ENCODE data around the gene DNAI2. TPM values are rescaled to one million over a fixed set of nuclear protein-coding genes. Genes with fewer than 3 reads are reported as not detected.

Gene DNAI2
- polyA plus RNA-seq, 1 of the 3 experiments (the other 2 are of a cell fraction), result not detected

GRCh38 chr17:74350486-74350885, 76.5 kb downstream of the DNAI2 start:
- no peak overlapping the region for H2AFZ ChIP-seq (ENCODE audit: low read depth)
- no peaks in the 10 kb centered on the region for H3K79me2 ChIP-seq (ENCODE audit: insufficient read depth)
- no peak overlapping the region for H3K9ac ChIP-seq
- 39% methylated on average over 16 of the region's 20 CpGs for WGBS (ENCODE audit: low lambda C conversion rate)
- H4K20me1 ChIP-seq (ENCODE audit: insufficient read depth), result no peaks in the 10 kb centered on the region
- H3K36me3 ChIP-seq (replicated peaks in 1 of 2; ENCODE audit: control insufficient read depth in 1 of 2, insufficient read depth in 2 of 2, low read length in 1 of 2), result no peaks in the 10 kb centered on the region
- ChIA-PET CTCF (interaction anchor here (0.7 to 12.6 kb wide), 6 partner anchors 15 to 183 kb away, joined by 3 to 194 read pairs (median 8); partner anchors contain the start of genes BTBD17 and GPR142), POLR2A (no interaction called here)
- H3K4me2 ChIP-seq, result no peak overlapping the region
- peaks cover 0 to 2% of the 10 kb centered on the region in 2 experiments; a peak in 1 of 4 replicates for H3K4me1 ChIP-seq (ENCODE audit: control insufficient read depth in 1 of 2, insufficient read depth in 2 of 2, low read depth in 1 of 2, low read length in 1 of 2)
- no peak overlapping the region for H3K27ac ChIP-seq (ENCODE audit: low read depth in 2 of 2, low read length in 1 of 2)
- no peaks in the 10 kb centered on the region for H3K9me2 ChIP-seq
- H3K4me3 ChIP-seq (ENCODE audit: low read depth in 2 of 2, low read length in 1 of 2), result no peak overlapping the region
- DNase-seq, result no peak
- TF ChIP-seq RCOR1 (IDR thresholded peaks at IDR 0.05; ENCODE audit: low read length) (no peak), PBX3 (IDR thresholded peaks at IDR 0.05) (no peak), CTCF (IDR thresholded peaks at IDR 0.05) (no peak)
- no peaks in the 10 kb centered on the region for H3K9me3 ChIP-seq
- H3F3A ChIP-seq (replicated peaks; ENCODE audit: insufficient read depth), result no peaks in the 10 kb centered on the region
- no peaks in the 10 kb centered on the region for H3K27me3 ChIP-seq (ENCODE audit: insufficient read depth)

GRCh38 chr17:74351552-74352210, 77.6 kb downstream of the DNAI2 start:
- DNase-seq, result peak; percentile 85
- Histone ChIP-seq H3K4me3 (ENCODE audit: low read depth in 2 of 2, low read length in 1 of 2) (no peak overlapping the region), H3K4me2 (no peak overlapping the region), H3K9me2 (no peaks in the 10 kb centered on the region), H3K36me3 (replicated peaks in 1 of 2; ENCODE audit: control insufficient read depth in 1 of 2, insufficient read depth in 2 of 2, low read length in 1 of 2) (no peaks in the 10 kb centered on the region), H3K79me2 (ENCODE audit: insufficient read depth) (no peaks in the 10 kb centered on the region), H4K20me1 (ENCODE audit: insufficient read depth) (no peaks in the 10 kb centered on the region), H3K27ac (ENCODE audit: low read depth in 2 of 2, low read length in 1 of 2) (no peak overlapping the region), H3K9ac (no peak overlapping the region), H3K9me3 (no peaks in the 10 kb centered on the region), H2AFZ (ENCODE audit: low read depth) (no peak overlapping the region), H3F3A (replicated peaks; ENCODE audit: insufficient read depth) (no peaks in the 10 kb centered on the region), H3K27me3 (ENCODE audit: insufficient read depth) (no peaks in the 10 kb centered on the region), H3K4me1 (ENCODE audit: control insufficient read depth in 1 of 2, insufficient read depth in 2 of 2, low read depth in 1 of 2, low read length in 1 of 2) (peaks cover 0 to 2% of the 10 kb centered on the region in 2 experiments; a peak in 1 of 4 replicates)
- WGBS (ENCODE audit: low lambda C conversion rate), result 7% methylated on average over 45 of the region's 55 CpGs
- ChIA-PET POLR2A (interaction anchor here (0.9 kb wide), 1 partner anchor 9 kb away, joined by 3 read pairs; no protein-coding TSS in a partner anchor), CTCF (interaction anchor here (0.6 to 12.6 kb wide), 17 partner anchors 13 to 147 kb away, joined by 3 to 194 read pairs (median 7); partner anchors contain the start of genes BTBD17 and GPR142)
- no peak for TF ChIP-seq GABPA (IDR thresholded peaks at IDR 0.05; ENCODE audit: low read depth)
- TF ChIP-seq RXRA (IDR thresholded peaks at IDR 0.05; ENCODE audit: borderline replicate concordance, low read depth), result no peak
- TF ChIP-seq MXI1 (IDR thresholded peaks at IDR 0.05; ENCODE audit: low read depth, low read length), result no peak
- TF ChIP-seq TEAD4 (IDR thresholded peaks at IDR 0.05; ENCODE audit: borderline replicate concordance, insufficient read depth), result no peak
- no peak for TF ChIP-seq SMC3 (IDR thresholded peaks at IDR 0.05; ENCODE audit: low read depth, low read length)
- no peak for TF ChIP-seq REST (IDR thresholded peaks at IDR 0.05; ENCODE audit: low read depth, low read length)
- TF ChIP-seq POLR2AphosphoS5 (IDR thresholded peaks at IDR 0.05; ENCODE audit: low read depth, low read length), result no peak
- no peak for TF ChIP-seq YY1 (IDR thresholded peaks at IDR 0.05; ENCODE audit: low read depth)
- TF ChIP-seq RFX5 (IDR thresholded peaks at IDR 0.05; ENCODE audit: low read length), result no peak
- no peak for TF ChIP-seq TCF12 (IDR thresholded peaks at IDR 0.05)
- TF ChIP-seq EZH2phosphoT487 (IDR thresholded peaks at IDR 0.05; ENCODE audit: borderline replicate concordance, low read depth), result no peak
- TF ChIP-seq FOXM1 (IDR thresholded peaks at IDR 0.05; ENCODE audit: low read depth), result no peak
- no peak for TF ChIP-seq FOSL2 (IDR thresholded peaks at IDR 0.05; ENCODE audit: borderline replicate concordance, low read depth)
- no peak for TF ChIP-seq CTCF (IDR thresholded peaks at IDR 0.05)

Data from SK-N-SH (cell line).